ENCODE results near the gene PLEKHA6.
A peak's percentile ranks its signal among the peaks of the same experiment; 100 is the strongest.
"Not testable (repeated sequence)": the region's sequence is repeated elsewhere in the genome, so short reads cannot be mapped to it uniquely, and the experiment has no call there.

The PLEKHA6 gene

GRCh38 chr1:204333427-204333826 lies 26.3 kb downstream of the PLEKHA6 start:
- Histone ChIP-seq H3K9ac (no peak overlapping the region), H3K4me1 (no peaks in the 10 kb centered on the region), H3K4me2 (no peak overlapping the region), H3K27me3 (no peaks in the 10 kb centered on the region), H3K9me3 (no peaks in the 10 kb centered on the region), H3K27ac (no peak overlapping the region), H4K20me1 (no peaks in the 10 kb centered on the region), H3K4me3 (no peak overlapping the region), H3K36me3 (no peaks in the 10 kb centered on the region)
- TF ChIP-seq Cebpa-rat (IDR thresholded peaks at IDR 0.05): no peak

DNA sequence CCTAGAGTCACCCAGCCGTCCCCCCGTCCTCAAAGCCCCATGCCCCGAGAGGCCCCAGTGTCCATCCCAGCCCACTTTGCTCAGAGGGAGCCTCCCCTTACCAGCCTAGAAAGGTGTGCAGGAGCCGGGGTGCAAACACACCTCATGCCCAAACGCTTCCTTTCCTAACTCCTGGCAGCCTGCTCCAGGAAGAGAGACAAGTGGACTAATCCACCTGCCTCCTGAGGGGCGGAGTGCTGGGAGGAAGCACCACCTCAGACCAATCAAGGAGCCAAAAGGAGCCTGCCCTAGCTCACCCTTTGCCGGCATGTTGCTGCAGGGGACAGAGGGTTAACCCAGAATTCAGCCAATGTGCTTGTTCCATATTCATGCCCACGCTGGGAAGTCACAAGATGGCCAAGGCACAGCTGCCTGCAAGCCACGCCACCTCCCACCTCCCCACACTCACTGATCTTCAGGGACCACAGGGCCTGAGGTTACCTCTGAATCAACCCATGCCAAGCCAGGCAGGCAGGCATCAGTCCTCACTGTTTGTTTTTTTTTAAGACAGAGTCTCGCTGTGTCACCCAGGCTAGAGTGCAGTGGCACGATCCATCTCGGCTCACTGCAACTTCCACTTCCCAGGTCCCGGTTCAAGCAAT lies 27.8 kb downstream of the PLEKHA6 start:
- no peak overlapping the region for H3K4me3 ChIP-seq
- H3K4me2 ChIP-seq: no peak overlapping the region
- H4K20me1 ChIP-seq: no peaks in the 10 kb centered on the region
- H3K27ac ChIP-seq: no peak overlapping the region
- no peak for TF ChIP-seq Cebpa-rat (IDR thresholded peaks at IDR 0.05)
- H3K9me3 ChIP-seq: no peaks in the 10 kb centered on the region
- H3K4me1 ChIP-seq: peaks cover 12% of the 10 kb centered on the region
- no peaks in the 10 kb centered on the region for H3K27me3 ChIP-seq
- no peak overlapping the region for H3K9ac ChIP-seq
- no peaks in the 10 kb centered on the region for H3K36me3 ChIP-seq

- no peak for TF ChIP-seq Cebpa-rat (IDR thresholded peaks at IDR 0.05)
- H3K9me3 ChIP-seq: no peaks in the 10 kb centered on the region
- H3K27ac ChIP-seq: no peak overlapping the region
- no peak overlapping the region for H3K4me2 ChIP-seq
- H4K20me1 ChIP-seq: no peaks in the 10 kb centered on the region
- no peaks in the 10 kb centered on the region for H3K36me3 ChIP-seq
- H3K27me3 ChIP-seq: no peaks in the 10 kb centered on the region
- H3K4me3 ChIP-seq: no peak overlapping the region
- H3K9ac ChIP-seq: no peak overlapping the region
- peaks cover 17% of the 10 kb centered on the region for H3K4me1 ChIP-seq
These were observed 28.5 kb downstream of the PLEKHA6 start for GRCh38 chr1:204331275-204331674.

GRCh38 chr1:204327870-204328269 lies 31.9 kb downstream of the PLEKHA6 start:
- H4K20me1 ChIP-seq, H3K27me3 ChIP-seq, H3K9me3 ChIP-seq, H3K4me3 ChIP-seq, H3K36me3 ChIP-seq, H3K9ac ChIP-seq: not testable (repeated sequence)
- Histone ChIP-seq H3K4me2 (peak overlapping the region; percentile 74), H3K4me1 (peaks cover 17% of the 10 kb centered on the region), H3K27ac (peak overlapping the region; percentile 39; the same call in 1 of the 2 replicates)

- H3K4me1 ChIP-seq: peaks cover 17% of the 10 kb centered on the region
- H3K36me3 ChIP-seq: no peaks in the 10 kb centered on the region
- H3K27me3 ChIP-seq: no peaks in the 10 kb centered on the region
- H3K9ac ChIP-seq: peak overlapping the region; percentile 11; the same call in 1 of the 2 replicates
- H3K4me3 ChIP-seq: no peak overlapping the region
- H4K20me1 ChIP-seq: no peaks in the 10 kb centered on the region
- TF ChIP-seq Cebpa-rat (IDR thresholded peaks at IDR 0.05): no peak
- H3K27ac ChIP-seq: peak overlapping the region; percentile 39
- H3K4me2 ChIP-seq: peak overlapping the region; percentile 74
- no peaks in the 10 kb centered on the region for H3K9me3 ChIP-seq
These were observed 32.4 kb downstream of the PLEKHA6 start for GRCh38 chr1:204327359-204327758.

DNA sequence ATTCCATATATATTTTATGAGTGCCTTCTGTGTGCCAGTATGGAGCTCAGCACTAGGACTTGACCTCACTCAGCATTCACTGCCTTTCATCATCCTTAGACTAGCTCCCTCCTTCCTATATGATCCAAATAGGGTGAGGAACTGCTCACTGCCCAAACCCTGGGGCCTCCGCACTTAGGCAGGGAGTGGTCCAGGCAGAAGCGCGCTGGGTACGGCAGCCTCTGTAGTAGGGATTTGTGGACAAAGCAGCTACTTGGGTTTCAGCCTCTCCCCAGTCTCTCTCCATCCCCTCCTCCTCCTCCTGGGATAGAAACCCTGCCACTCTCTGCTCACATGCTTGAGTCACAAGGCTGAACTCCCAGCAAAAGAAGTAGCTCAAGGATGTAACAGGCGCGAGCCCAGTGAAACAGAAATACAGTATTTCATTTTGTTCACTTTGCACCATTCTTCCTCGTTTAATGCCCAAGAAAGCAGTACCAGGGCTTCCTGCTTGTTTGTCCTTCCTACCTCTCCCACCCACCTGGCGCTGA lies 32.9 kb downstream of the PLEKHA6 start:
- no peak for TF ChIP-seq Cebpa-rat (IDR thresholded peaks at IDR 0.05)
- H3K27ac ChIP-seq: peak overlapping the region; percentile 39
- H4K20me1 ChIP-seq: no peaks in the 10 kb centered on the region
- H3K9me3 ChIP-seq: no peaks in the 10 kb centered on the region
- no peaks in the 10 kb centered on the region for H3K36me3 ChIP-seq
- no peak overlapping the region for H3K4me3 ChIP-seq
- peak overlapping the region; percentile 11; the same call in 1 of the 2 replicates for H3K9ac ChIP-seq
- peaks cover 17% of the 10 kb centered on the region for H3K4me1 ChIP-seq
- H3K4me2 ChIP-seq: peak overlapping the region; percentile 74
- no peaks in the 10 kb centered on the region for H3K27me3 ChIP-seq

DNA sequence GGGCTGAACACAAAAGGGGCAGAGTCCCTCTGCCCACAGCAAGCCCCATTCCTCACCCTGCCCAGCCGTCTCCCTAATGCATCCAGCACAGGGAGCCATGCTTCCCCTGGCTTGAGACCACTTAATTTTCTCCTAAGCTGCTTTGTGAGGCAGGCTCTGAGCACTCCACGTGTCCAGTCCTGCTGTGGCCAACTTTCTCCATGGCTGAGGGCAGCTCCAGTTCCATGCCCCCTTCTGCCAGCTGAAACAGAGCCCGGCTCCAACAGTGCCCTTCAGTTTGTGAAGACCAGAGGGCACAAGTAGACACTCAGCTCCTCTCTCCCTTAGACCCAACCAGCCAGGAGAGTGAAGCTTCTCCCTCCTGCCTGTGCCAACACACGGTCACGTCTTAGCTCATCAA lies 33.8 kb downstream of the PLEKHA6 start:
- Histone ChIP-seq H3K4me3 (no peak overlapping the region), H3K36me3 (no peaks in the 10 kb centered on the region), H3K9me3 (no peaks in the 10 kb centered on the region), H3K4me2 (no peak overlapping the region), H4K20me1 (no peaks in the 10 kb centered on the region), H3K9ac (no peak overlapping the region), H3K4me1 (peaks cover 17% of the 10 kb centered on the region), H3K27ac (no peak overlapping the region), H3K27me3 (no peaks in the 10 kb centered on the region)
- no peak for TF ChIP-seq Cebpa-rat (IDR thresholded peaks at IDR 0.05)

- Histone ChIP-seq H3K27ac (no peak overlapping the region), H3K27me3 (no peaks in the 10 kb centered on the region), H3K9me3 (no peaks in the 10 kb centered on the region), H3K9ac (no peak overlapping the region), H3K4me3 (no peak overlapping the region), H4K20me1 (no peaks in the 10 kb centered on the region), H3K4me1 (peaks cover 17% of the 10 kb centered on the region), H3K4me2 (no peak overlapping the region), H3K36me3 (no peaks in the 10 kb centered on the region)
- no peak for TF ChIP-seq Cebpa-rat (IDR thresholded peaks at IDR 0.05)
These were observed 35.8 kb downstream of the PLEKHA6 start for GRCh38 chr1:204323887-204324286.

DNA sequence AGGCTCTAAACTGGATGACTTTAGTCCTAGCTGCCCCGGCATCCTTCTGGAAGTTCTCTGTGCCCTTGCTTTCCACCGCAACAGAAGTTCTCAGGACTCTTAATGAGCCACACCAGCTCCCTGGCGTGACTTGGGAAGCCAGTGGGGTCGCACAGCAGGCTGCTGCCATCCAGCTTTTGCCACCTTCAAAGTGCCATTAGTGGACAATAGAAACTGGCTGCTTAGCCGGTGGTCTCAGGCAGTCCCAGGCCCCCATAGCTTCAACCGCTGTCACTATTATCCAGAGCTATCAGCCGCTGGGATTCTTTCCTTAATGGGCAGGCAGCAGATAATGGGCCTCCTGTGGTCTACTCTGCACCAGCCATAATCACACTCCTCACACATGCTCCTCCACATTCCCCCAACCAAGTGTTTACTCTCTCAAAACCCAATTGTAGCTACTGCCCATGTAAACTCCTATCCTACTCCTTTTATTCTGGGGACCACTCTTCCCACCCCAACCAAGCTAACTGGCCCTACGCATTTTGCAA lies 37.3 kb downstream of the PLEKHA6 start:
- Histone ChIP-seq H3K27ac (no peak overlapping the region), H3K4me1 (peaks cover 10% of the 10 kb centered on the region)

DNA sequence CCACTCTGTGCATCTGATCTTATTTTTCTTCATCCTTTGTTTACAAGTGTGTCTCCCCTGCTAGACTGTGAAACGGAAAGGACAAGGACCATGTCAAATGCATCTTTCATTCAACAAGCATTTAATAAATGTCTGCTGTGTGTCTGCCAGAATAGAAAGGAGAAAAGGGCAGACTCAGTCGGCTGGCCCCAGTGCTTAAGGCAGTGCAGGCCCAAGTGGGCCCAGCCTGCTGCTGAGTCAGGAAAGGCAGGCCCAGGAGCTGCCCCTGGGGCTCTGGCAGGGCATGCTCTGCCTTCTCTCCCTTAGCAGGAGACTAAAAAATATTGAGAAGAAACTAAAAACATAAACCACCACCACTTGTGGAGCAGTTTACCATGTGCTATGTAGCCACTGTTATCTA lies 38.1 kb downstream of the PLEKHA6 start:
- TF ChIP-seq Cebpa-rat (IDR thresholded peaks at IDR 0.05): no peak
- Histone ChIP-seq H4K20me1 (no peaks in the 10 kb centered on the region), H3K9ac (no peak overlapping the region), H3K4me3 (no peak overlapping the region), H3K36me3 (no peaks in the 10 kb centered on the region), H3K4me2 (no peak overlapping the region), H3K27me3 (no peaks in the 10 kb centered on the region), H3K9me3 (no peaks in the 10 kb centered on the region), H3K27ac (no peak overlapping the region), H3K4me1 (peaks cover 3% of the 10 kb centered on the region)

More for the DNA sequence above, 37.3 kb downstream of the PLEKHA6 start:
- Histone ChIP-seq H3K9me3 (no peaks in the 10 kb centered on the region), H3K36me3 (no peaks in the 10 kb centered on the region), H3K4me3 (no peak overlapping the region), H3K9ac (no peak overlapping the region), H3K4me2 (no peak overlapping the region), H4K20me1 (no peaks in the 10 kb centered on the region), H3K27me3 (no peaks in the 10 kb centered on the region)
- TF ChIP-seq Cebpa-rat (IDR thresholded peaks at IDR 0.05): no peak

Measured in BLaER1 (cell line).